Endothelial cell of umbilical vein (primary cell): ENCODE measurements around the gene MTERF4. TPM values are rescaled to one million over a fixed set of nuclear protein-coding genes. Genes with fewer than 3 reads are reported as not detected.

ENCODE experiments used
- BruUV-seq: library from RNA; stranded (reverse); fragments of 400-500 nt; replicated peaks from 2 replicates; lab custom pipeline; 2021; lab: Mats Ljungman, UMichigan
- CTCF ChIA-PET: fragments of 300-600, 350-600 bp; sonication (Branson Sonifier 250); formaldehyde crosslinking; loops from one replicate; lab custom pipeline; 2021; ENCODE audit warnings: antibody characterized with exemption, inconsistent platforms; lab: Charles Lee
- POLR2A ChIA-PET: fragments of 300-600, 350-600 bp; sonication (Branson Sonifier 250); formaldehyde crosslinking; loops from one replicate; lab custom pipeline; 2021; ENCODE audit warnings: antibody characterized with exemption, inconsistent platforms; lab: Charles Lee
- DNase-seq: peaks from one replicate; pipeline ENCODE4 v3.0.0-alpha.2; 2011; ENCODE audit warnings: low read depth, low spot score
- FAIRE-seq: peaks from 2 replicates; lab custom pipeline; 2011; peaks lifted over from hg19 to GRCh38; lab: Jason Lieb, UNC
- H2AFZ ChIP-seq: 2 replicates; pipeline ENCODE4 v1.6.0; 2012; ENCODE audit warnings: low read depth, low read length, control low read depth, inconsistent platforms
- H3K27ac ChIP-seq: 2 replicates; pipeline ENCODE4 v1.5.1; 2011; ENCODE audit warnings: low read depth, mild to moderate bottlenecking, control low read depth, low read length, moderate library complexity; ENCODE audit not compliant: insufficient read depth
- H3K27me3 ChIP-seq, 2 experiments: 2 replicates each; pipeline versions ENCODE4 v1.6.0 to v1.6.1; 2011; ENCODE audit warnings: low read length in 2 of 2, mixed read lengths in 1 of 2; ENCODE audit not compliant: control insufficient read depth in 2 of 2, insufficient read depth in 2 of 2
- H3K36me3 ChIP-seq, 2 experiments: 2 replicates in 1 of 2; 3 replicates in 1 of 2; pipeline ENCODE4 v1.5.1; 2011; ENCODE audit warnings: low read length in 2 of 2, mild to moderate bottlenecking in 1 of 2, moderate library complexity in 1 of 2; ENCODE audit not compliant: control insufficient read depth in 2 of 2, insufficient read depth in 2 of 2; ENCODE audit errors: extremely low read depth in 1 of 2
- H3K4me1 ChIP-seq: 3 replicates; pipeline ENCODE4 v1.5.1; 2011; ENCODE audit warnings: mild to moderate bottlenecking, low read length; ENCODE audit not compliant: control insufficient read depth, insufficient read depth; ENCODE audit errors: extremely low read depth
- H3K4me2 ChIP-seq: 2 replicates; pipeline ENCODE4 v1.6.1; 2011; ENCODE audit warnings: low read length, control low read depth, mixed read lengths; ENCODE audit not compliant: insufficient read depth
- H3K4me3 ChIP-seq, 3 experiments: fragments of 200-600 bp in 1 of 3; sonication (generic), shearing (Covaris generic) in 1 of 3; replicated peaks in 1 of 3; 2 replicates each; pipeline ENCODE4 v1.5.1; 2011 to 2016; ENCODE audit warnings: control low read depth in 3 of 3, low read length in 3 of 3, mild to moderate bottlenecking in 2 of 3, inconsistent platforms in 1 of 3, low read depth in 1 of 3, moderate library complexity in 1 of 3; ENCODE audit not compliant: insufficient read depth in 1 of 3
- H3K79me2 ChIP-seq: 2 replicates; pipeline ENCODE4 v1.6.0; 2012; ENCODE audit warnings: low read length, inconsistent platforms; ENCODE audit not compliant: control insufficient read depth, insufficient read depth
- H3K9ac ChIP-seq: replicated peaks from 2 replicates; pipeline ENCODE3; 2011; ENCODE audit warnings: low read length, control low read depth; ENCODE audit not compliant: insufficient read depth; ENCODE audit errors: extremely low read depth
- H3K9me1 ChIP-seq: replicated peaks from 3 replicates; pipeline ENCODE4 v1.6.0; 2011; ENCODE audit warnings: mild to moderate bottlenecking, low read length; ENCODE audit not compliant: control insufficient read depth, insufficient read depth; ENCODE audit errors: extremely low read depth
- H3K9me3 ChIP-seq: replicated peaks from 2 replicates; pipeline ENCODE4 v1.5.1; 2012; ENCODE audit warnings: low read length, inconsistent platforms; ENCODE audit not compliant: control insufficient read depth, insufficient read depth
- H4K20me1 ChIP-seq: replicated peaks from 2 replicates; pipeline ENCODE3; 2011; ENCODE audit warnings: mild to moderate bottlenecking, low read length; ENCODE audit not compliant: control insufficient read depth, insufficient read depth; ENCODE audit errors: extremely low read depth
- EZH2 ChIP-seq: IDR thresholded peaks from 2 replicates; pipeline ENCODE4 v1.6.1; 2012; ENCODE audit warnings: borderline replicate concordance, low read depth, mild to moderate bottlenecking, moderate library complexity, low read length, inconsistent platforms; ENCODE audit not compliant: severe bottlenecking
- FOS ChIP-seq: IDR thresholded peaks from 2 replicates; pipeline ENCODE4 v1.6.1; 2011; ENCODE audit warnings: mild to moderate bottlenecking, low read length, moderate library complexity, borderline replicate concordance; ENCODE audit not compliant: insufficient read depth
- GATA2 ChIP-seq: IDR thresholded peaks from 2 replicates; pipeline ENCODE4 v1.7.0; 2011; ENCODE audit warnings: low read depth, mild to moderate bottlenecking, moderate library complexity, mixed read lengths, low read length; ENCODE audit not compliant: insufficient read length, insufficient read depth
- JUN ChIP-seq: IDR thresholded peaks from 2 replicates; pipeline ENCODE4 v1.6.1; 2011; ENCODE audit warnings: borderline replicate concordance, low read depth; ENCODE audit not compliant: insufficient read length, insufficient read depth
- MYC ChIP-seq: IDR thresholded peaks from one replicate; pipeline ENCODE4 v1.6.1; 2011; ENCODE audit warnings: mild to moderate bottlenecking, low read depth, low read length
- POLR2A ChIP-seq: IDR thresholded peaks from 2 replicates; pipeline ENCODE4 v1.6.1; 2012; ENCODE audit warnings: low read depth, mild to moderate bottlenecking, control low read depth, low read length
- POLR2AphosphoS5 ChIP-seq: IDR thresholded peaks from 2 replicates; pipeline ENCODE4 v1.6.1; 2012; ENCODE audit warnings: low read depth, mild to moderate bottlenecking, control low read depth, low read length, moderate library complexity; ENCODE audit not compliant: insufficient read depth
- dilution Hi-C: fragments of 300-500 bp; cut with MboI; formaldehyde crosslinking; loops from one replicate; pipeline ENCODE4 v1.15.0; 2019; ENCODE audit warnings: low sequenced_read_pairs; ENCODE audit not compliant: extremely low pct_ligation_motif_present
- intact Hi-C: fragments of 100-400 bp; cut with micrococcal nuclease; formaldehyde crosslinking; loops from one replicate; pipeline ENCODE4 v1.10.0; 2022
- polyA plus RNA-seq, 4 experiments: library from polyadenylated mRNA; depleted of rRNA in 3 of 4; stranded (reverse) in 3 of 4; unstranded in 1 of 4; fragments of >200 nt; gene quantifications; 2 replicates each; pipeline versions ENCODE4 v1.2.1 to v1.2.3, GENCODE V29; 2011 to 2012; ENCODE audit warnings: missing spikeins in 1 of 4
- total RNA-seq: library from RNA; stranded (reverse); gene quantifications from 2 replicates; pipeline ENCODE4 v1.2.3, GENCODE V29; 2021
- TF ChIP-seq, protein P1 (sequence below), 2 donors: IDR thresholded peaks; 1 replicate in 1 of 2; 2 replicates in 1 of 2; pipeline ENCODE4 v1.5.1; 2011; ENCODE audit warnings: low read length in 2 of 2, mild to moderate bottlenecking in 2 of 2, moderate library complexity in 2 of 2, control low read depth in 1 of 2, inconsistent platforms in 1 of 2, low read depth in 1 of 2; ENCODE audit not compliant: insufficient read depth in 1 of 2; ENCODE audit errors: extremely low read depth in 1 of 2
- TF ChIP-seq, protein P2 (sequence below): IDR thresholded peaks from 2 replicates; pipeline ENCODE4 v1.6.1; 2011; ENCODE audit not compliant: insufficient read depth, insufficient read length

MTERF4 gene
- total and polyA plus RNA-seq, 2 donors (not counting 3 experiments of a cell fraction or from before 2014, with no cell fraction given): 14.7 to 27.3 TPM

DNA sequence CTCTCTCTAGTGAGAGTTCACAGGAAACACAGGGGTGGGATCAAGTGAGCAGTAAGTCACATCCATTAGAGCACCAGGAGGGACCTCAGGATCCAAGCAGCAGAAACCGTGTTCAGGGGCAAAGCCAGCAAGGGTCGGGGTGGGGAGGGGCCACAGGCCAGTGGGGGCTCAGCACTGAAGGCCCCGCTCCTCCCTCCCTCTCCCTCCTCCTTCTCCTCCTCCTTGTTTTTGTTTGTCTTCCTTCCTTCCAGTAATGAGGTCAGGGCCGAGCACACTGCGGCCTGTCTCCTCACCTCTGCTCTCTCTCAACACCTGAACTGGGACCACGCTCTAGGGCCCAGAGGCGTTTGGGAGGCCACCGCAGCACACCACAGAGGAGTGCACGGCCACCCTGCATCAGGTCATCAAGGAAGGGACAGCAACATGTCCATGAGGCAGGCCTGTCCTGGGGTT lies 20.9 kb downstream of the MTERF4 start:
- no peak overlapping the region for H3K4me3 ChIP-seq
- DNase-seq (no peak), FAIRE-seq (no peak)
- H3K4me2 ChIP-seq: no peak overlapping the region
- no peaks in the 10 kb centered on the region for H4K20me1 ChIP-seq
- no peak overlapping the region for H3K27ac ChIP-seq
- ChIA-PET CTCF (no interaction called here), POLR2A (no interaction called here)
- no peaks in the 10 kb centered on the region for H3K27me3 ChIP-seq
- no peaks in the 10 kb centered on the region for H3K4me1 ChIP-seq
- no peak overlapping the region for H2AFZ ChIP-seq
- intact Hi-C loops: no loop called here
- no TSS peak for BruUV-seq
- no peaks in the 10 kb centered on the region for H3K79me2 ChIP-seq
- no peaks in the 10 kb centered on the region for H3K9me3 ChIP-seq
- dilution Hi-C loops: no loop called here
- peaks cover 0 to 2% of the 10 kb centered on the region in 2 experiments for H3K36me3 ChIP-seq
- TF ChIP-seq, protein P1, sequence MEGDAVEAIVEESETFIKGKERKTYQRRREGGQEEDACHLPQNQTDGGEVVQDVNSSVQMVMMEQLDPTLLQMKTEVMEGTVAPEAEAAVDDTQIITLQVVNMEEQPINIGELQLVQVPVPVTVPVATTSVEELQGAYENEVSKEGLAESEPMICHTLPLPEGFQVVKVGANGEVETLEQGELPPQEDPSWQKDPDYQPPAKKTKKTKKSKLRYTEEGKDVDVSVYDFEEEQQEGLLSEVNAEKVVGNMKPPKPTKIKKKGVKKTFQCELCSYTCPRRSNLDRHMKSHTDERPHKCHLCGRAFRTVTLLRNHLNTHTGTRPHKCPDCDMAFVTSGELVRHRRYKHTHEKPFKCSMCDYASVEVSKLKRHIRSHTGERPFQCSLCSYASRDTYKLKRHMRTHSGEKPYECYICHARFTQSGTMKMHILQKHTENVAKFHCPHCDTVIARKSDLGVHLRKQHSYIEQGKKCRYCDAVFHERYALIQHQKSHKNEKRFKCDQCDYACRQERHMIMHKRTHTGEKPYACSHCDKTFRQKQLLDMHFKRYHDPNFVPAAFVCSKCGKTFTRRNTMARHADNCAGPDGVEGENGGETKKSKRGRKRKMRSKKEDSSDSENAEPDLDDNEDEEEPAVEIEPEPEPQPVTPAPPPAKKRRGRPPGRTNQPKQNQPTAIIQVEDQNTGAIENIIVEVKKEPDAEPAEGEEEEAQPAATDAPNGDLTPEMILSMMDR (IDR thresholded peaks at IDR 0.05; ENCODE audit: extremely low read depth in 1 of 2, insufficient read depth in 1 of 2, low read depth in 1 of 2, low read length in 2 of 2): no peak
- no peak for TF ChIP-seq POLR2A
- no peak for TF ChIP-seq GATA2
- TF ChIP-seq, protein P2, sequence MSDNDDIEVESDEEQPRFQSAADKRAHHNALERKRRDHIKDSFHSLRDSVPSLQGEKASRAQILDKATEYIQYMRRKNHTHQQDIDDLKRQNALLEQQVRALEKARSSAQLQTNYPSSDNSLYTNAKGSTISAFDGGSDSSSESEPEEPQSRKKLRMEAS: no peak
- TF ChIP-seq POLR2AphosphoS5: no peak
- no peak for TF ChIP-seq MYC
- no peak for TF ChIP-seq JUN
- no peak for TF ChIP-seq EZH2
- no peak for TF ChIP-seq FOS
- no peak overlapping the region for H3K9ac ChIP-seq
- H3K9me1 ChIP-seq: no peaks in the 10 kb centered on the region
